Kidney capillary endothelial cell (primary cell): ENCODE measurements around the gene CCDC183.
"Not testable (repeated sequence)": the region's sequence is repeated elsewhere in the genome, so short reads cannot be mapped to it uniquely, and the experiment has no call there.

ENCODE experiments used
- DNase-seq: peaks from one replicate; pipeline ENCODE4 v3.0.0-alpha.2; 2018; ENCODE audit warnings: low spot score

Gene CCDC183

DNA sequence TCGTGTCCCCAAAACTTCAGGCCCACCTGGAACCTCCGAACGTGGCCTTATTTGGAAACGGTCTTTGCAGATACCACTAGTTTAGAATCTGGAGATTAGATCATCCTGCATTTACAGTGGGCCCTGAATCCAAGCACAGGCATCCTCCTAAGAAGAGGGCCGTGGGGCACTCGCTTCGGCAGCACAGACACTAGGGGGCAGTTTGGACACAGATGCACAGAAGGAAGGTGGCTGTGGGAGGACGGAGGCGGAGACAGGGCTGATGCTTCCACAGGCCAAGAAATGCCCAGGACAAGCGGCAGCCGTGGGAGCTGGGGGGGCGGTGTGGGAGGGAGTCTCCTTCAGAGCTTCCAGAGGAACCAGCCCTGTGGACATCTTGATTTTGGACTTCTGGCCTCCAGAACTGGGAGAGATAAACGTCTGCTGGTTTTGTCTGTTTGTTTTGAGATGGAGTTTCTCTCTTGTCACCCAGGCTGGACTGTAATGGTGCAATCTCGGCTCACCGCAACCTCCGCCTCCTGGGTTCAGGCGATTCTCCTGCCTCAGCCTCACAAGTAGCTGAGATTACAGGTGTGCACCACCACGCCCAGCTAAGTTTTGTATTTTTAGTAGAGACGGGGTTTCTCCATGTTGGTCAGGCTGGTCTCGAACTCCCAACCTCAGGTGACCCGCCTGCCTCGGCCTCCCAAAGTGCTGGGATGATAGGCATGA lies 35.1 kb upstream of the CCDC183 start:
- peak; percentile 40 for DNase-seq

DNA sequence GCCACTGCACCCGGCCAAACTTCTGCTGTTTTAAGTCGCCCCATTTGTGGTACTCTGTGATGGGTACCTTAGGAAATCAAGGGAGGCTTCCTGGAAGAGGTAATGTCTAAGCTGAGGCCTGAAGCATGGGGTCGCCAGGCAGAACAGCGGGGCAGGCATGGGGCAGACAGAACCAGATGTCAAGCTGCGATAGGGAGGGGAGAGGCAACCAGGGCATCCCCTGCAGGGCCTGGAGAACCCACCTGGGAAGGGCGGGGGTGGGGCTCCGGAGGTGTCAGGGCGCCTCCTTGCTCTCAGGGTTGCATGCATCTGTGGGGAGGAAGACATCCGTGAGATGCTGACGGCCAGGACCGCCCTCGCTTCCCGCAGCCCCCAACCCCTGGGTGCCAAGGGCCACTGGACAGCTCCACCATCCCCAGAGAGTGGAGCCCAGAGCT lies 34.6 kb upstream of the CCDC183 start:
- no peak for DNase-seq

DNA sequence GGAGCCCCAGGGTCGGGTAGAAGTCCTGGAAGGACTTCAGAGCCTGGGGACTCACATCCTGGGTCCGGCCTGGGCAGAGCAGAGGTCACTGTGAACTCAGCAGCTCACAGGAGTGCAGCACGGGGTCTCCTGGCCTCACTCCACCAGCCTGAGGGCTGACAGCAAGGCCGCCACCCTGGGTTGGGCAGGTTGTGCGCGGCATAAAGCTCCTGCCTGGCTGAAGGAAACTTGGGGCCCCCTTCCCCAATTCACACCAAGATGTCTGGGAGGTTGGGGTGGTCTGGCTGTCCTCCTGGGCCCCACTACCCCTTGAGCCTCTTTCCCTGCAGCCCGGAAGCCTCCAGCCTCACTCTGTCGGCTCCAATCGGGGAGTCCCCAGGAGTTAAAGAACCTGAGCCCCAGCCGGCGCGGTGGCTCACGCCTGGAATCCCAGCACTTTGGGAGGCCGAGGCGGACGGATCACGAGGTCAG lies 33.9 kb upstream of the CCDC183 start:
- no peak for DNase-seq

DNA sequence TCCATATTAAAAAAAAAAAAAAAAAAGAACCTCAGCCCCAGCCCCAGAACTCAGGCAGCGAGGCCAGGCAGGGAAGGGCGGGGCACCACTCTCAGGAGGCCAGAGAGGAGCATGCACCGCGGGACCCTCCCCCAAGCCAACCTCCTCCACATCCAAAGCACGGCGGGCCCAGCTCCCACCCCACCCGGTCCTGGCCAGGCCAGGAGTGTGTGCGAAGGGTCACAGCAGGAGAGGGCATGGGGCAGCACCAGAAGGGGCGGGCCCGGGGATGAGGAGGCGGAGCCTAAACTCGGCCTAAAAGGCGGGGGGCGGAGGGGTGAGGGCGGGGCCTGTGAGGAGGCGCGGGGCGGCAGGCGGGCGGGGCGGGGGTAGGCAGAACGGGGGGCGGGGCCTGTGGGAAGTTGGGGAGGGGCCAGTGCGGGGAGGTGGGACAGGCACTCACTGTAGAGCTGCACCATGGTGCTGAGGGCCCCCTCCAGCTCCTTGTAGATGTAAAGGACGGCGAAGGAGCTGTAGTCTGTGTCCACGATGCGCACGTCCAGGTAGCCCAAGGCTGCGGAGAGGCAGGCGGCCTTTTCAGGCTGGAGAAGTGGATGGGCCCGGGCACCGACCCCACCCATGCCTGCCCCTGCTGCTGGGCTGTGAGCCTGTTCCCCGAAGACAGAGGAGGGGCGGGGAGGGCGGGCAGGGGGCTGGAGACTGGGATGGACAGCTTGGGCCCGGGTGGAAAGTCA lies 33.1 kb upstream of the CCDC183 start:
- no peak for DNase-seq

DNA sequence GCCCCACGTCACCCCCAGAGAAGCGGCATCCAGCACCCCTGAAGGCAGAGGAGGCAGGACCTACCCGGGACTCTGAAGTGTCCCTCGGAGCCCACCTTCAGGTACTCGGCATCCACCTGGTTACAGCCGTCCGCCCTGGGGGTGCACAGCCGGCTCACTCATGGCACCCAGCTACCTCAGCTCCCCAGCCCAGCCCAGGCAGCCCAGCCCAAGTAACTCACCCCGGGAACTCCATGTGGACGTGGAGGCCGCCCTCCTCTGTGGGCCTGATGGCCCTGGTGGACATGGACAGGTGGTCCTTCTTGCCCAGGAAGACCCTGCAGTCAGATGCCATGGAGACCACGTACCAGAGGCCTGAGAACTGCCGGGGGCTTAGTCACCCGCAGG lies 32.5 kb upstream of the CCDC183 start:
- DNase-seq = no peak

DNA sequence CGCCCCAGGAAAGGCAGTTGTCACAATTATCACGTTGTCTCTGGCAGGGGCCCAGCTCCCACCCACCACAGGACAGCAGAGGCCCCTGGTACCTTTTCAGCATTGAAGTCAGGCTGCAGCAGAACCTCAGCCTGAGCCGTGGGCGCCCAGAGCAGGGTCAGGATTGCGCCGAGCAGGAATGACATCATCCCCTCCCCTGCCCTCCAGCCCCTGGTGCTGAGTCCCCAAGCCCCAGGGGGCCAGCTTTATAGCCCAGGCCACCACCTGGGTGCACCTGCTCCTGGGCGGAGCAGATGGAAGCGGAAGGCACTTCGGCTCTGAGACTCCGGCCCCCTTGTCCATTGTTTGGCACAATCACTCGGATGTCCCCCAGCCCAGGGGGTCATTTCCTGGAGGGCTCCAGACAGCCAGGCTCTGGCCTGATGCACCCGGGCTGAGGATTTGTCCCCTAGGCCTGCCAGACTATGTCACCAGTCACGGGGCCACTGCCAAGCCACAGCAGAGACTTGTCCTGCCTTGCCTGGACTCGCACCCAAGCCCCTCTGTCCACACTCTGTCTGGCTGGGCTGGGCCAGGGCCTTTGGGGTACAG lies 31.7 kb upstream of the CCDC183 start, which contains the start of gene LCN15:
LCN15 (minus strand) TSS at position 218 of the 591 bp plus-strand sequence; CDS start at position 188, 30 bp downstream.
- DNase-seq = no peak

DNA sequence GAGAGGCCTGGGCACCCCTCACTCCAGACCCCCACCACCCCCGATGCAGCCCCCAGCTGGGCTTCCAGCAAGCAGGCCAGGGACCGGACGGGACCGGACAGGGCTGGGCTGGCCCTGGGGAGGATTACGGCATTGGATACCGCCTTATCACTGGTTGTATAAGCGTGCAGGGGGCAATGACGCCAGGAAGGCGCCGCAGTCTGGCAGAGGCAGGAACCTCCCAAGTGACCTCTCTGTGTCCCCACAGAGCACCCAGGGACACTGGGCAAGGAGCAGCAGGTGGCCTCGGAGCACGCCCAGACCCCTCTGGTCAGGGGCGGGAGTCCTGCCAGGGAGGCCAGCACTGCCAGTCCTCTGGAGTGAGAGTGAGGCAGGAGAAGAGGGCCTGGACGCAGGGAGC lies 31.1 kb upstream of the CCDC183 start:
- no peak for DNase-seq

DNA sequence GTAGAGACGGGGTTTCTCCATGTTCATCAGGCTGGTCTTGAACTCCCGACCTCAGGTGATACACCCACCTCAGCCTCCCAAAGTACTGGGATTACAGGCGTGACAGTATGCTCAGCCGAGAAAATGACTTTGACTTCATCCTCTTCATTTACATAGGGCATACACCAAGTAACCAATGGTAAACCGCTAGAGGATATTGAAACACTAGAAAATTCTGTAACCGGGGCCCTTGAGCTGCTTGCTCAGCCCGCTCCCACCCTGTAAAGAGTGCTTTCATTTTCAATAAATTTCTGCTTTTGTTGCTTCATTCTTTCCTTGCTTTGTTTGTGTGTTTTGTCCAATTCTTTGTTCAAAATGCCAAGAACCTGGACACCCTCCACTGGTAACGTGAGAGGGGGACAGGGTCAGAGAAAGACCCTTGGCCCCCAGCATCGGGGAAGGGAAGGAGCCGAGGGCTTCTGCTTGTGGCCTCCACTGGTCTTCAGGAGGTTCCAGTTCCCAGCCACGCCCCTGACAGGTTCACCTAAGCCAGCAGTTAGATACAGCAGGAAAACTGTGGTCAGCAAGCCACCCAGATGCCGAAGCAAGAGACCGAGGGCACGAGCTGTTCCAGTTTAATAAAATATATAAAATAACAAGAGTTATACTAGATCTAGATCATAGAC lies 30.3 kb upstream of the CCDC183 start:
- DNase-seq = not testable (repeated sequence)

DNA sequence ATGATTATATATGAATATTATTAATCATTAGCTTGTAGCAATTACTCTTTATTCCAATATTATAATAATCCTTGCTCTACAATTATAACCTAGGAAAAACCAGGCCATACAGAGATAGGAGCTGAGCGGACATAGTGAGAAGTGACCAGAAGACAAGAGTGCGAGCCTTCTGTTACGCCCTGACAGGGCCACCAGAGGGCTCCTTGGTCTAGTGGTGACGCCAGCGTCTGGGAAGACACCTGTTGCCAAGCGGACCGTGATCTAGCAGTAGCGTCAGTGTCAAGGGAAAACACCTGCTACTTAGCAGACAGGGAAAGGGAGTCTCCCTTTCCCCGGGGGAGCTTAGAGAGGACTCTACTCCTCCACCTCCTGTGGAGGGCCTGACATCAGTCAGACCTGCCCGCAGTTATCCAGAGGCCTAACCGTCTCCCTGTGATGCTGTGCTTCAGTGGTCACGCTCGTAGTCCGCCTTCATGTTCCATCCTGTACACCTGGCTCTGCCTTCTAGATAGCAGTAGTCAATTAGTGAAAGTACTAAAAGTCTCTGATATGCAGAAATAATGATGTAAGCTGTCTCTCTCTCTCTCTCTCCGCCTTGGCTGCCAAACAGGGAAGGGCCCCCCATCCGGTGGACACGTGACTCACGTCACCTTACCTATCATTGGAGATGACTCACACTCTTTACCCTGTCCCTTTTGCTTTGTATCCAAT lies 29.6 kb upstream of the CCDC183 start:
- not testable (repeated sequence) for DNase-seq

DNA sequence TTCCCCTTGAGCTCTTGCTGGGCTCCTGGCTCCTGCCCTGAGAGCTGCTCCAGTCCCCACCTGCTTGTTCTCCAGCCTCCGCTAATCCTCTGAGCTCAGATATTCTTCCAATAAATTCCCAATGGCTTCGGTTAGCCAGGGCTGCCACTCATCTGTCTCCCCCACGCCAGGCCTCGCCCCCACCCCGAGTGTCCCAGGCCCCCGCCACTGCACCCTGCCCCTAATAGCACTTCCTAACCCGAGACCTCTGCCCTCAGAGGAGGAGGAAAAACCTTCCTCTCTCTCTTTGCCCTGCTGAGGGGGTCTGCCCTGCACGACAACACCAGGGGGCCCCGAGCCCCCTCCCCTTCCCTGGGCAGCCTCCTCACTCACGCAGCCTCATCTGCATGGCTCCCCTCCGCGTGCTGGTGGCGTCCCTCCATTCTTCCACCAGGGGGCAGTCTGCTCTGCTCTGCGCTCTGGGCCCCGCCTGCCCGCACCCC lies 26.4 kb upstream of the CCDC183 start:
- no peak for DNase-seq

DNA sequence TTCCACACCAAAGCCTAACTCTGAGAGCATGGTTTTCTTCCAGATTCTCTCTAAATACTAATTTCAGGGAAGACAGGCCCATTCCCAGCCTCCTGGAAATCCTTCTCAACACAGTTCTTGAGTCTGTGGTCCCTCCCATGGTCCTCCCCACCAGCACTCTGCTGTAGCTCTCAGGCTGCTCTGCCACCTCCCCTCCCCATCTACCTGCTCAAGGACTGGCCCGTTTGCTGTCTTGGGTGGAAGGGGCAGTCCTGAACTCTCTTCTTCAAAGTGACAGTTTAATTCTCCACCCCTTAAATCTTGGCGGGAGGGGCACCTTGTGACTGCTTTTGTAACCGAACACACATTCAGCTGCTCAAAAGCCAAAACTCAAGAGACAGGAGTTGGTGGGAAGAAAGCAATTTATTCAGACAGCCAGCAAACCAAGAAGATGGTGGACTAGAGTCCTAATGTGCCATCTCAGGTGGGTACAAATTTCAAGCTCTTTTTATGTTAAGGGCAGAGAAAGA lies 24.2 kb upstream of the CCDC183 start:
- no peak for DNase-seq

DNA sequence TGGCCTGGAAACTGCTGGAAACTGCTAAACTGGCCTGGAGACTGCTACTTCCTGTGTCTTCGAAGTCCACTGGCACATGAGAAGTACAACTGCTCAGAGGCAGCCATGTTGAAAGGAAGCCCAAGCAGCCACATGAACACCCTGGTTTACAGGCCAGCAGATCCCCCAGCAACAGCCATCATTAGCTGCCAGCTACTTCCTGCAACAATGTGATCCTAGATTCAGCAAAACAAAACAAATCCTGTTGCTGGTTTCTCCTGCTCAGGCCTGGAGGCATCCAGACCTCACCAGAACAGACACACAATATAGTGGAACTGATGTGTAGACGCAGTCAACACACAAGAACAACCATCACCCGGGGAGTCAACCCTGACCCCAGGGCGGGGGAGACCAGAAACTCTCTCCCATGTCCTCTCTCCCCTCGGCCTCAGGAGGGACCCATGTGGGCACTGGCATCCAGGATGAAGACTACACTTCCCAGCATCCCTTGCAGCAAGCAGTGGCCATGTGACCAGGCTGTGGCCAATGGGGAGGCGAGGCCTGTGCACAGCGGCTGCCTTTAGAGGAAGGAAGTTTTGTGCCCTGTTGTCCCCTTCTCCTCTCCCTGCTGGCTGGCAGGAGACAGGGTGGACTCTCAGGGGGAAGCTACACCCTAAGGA lies 22.6 kb upstream of the CCDC183 start:
- DNase-seq = no peak

DNA sequence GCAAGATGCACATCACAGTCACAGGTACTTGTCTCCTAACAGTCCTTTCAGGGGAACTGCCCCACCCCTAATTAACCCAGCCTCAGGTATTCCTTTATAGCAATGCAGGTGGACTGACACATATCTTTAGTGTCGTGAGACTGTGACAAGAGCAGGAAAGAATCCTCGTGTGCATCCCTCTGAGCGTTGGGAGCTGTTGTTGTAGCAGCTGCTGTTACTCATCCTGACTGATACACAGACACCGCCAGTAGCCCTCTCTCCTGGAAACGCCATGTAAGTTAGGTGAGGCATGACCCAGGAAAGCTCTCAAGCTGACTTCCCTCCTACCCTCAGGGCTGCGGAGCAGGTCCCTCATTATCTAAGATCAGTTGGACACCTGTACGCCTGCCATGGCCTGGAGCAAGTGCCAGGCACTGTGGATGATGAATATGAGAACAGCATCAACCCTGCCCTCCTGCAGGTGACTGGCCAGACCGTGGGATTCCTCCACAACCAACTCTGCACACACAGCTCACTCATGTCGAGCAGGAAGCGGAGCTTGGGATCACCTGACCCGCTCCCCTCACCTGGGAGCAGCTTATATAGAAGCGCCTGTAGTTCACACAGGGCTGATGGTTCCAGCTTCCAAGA lies 21.6 kb upstream of the CCDC183 start:
- DNase-seq = no peak

DNA sequence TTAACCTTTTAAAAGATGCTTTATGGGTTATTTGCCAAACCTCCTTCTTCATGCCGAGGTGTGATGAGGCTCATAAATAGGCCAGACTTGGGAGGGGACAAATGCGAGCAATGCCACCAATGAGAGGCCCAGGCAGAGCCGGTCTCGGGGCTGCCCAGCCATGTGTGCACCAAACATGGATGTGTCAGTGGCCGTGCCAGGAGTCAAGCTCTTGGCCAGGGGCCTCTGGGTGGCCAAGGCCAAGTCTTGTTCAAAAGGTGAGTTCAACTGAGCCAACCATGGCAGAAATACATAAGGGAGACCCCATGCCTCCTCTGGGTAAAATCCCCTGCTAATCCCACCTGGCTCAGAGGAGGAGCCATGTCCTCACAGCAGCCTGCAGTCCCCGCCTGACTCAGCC lies 20.9 kb upstream of the CCDC183 start:
- DNase-seq = no peak

DNA sequence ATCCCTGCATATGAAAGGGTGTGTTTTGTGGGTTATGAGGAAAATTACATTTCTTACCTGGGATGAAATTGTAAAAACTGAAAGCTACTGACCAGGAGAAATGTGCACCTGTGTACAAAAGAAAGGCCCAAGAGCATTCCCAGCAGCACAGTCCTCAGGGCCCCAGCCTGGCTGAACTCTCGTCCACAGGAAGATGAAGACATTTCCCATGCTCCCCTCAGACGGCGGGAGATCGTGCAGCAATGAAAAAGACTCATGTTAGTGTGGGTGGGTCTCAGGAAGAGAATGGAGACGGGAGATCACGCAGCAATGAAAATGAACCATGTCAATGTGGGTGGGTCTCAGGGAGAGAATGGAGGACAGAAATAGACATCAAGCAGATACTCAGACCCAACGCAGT lies 19.2 kb upstream of the CCDC183 start:
- no peak for DNase-seq

DNA sequence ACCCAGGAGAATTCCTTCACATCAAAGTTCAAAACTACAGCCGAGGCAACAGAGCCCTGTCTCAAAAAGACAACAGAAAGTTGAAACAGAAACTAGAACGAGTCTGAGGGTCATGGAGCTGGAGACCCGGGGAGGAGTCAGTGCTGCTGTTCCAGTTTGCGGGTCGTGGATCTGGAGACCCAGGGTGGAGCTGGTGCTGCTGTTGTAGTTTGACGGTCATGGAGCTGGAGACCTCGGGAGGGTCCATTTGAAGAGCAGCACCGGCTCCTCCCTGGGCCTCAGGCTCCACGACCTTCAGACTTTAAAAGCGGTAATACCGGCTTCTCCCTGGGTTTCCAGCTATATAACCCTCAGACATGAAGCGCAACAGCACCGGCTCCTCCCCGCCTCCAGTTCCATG lies 18.8 kb upstream of the CCDC183 start:
- DNase-seq = no peak

DNA sequence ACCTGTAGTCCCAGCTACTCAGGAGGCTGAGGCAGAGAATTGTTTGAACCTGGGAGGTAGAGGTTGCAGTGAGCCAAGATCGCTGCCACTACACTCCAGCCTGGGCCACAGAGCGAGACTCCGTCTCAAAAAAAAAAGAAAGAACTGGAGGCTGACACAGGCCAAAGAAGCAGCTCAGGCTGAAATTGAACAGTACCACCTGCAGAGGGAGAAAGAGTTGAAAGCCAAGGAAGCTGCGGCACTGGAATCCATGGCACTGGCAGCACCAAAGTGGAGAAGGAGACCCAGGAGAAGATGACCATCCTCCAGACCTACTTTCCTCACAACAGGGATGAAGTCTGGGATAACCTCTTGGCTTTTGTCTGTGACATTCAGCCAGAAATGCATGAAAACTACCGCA lies 16.3 kb upstream of the CCDC183 start:
- no peak for DNase-seq

DNA sequence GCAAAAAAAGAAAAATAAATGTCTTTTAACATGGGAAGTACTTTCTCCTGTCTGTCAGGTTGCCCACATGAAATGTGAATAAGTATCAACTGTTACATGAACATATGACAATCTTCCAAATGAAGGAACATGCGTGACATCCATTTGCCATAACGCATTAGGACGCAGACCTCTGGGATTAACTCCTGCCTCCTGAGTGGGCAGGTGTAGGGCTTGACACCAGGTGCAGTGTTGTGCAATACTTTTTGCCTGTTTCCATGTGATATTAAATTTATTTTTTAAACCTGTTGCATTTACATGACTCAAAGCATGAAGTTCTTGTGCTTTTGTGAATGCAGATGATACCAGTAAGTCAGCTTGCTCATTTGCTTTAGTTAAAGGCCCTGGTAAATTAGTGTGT lies 13.7 kb upstream of the CCDC183 start:
- DNase-seq = no peak

DNA sequence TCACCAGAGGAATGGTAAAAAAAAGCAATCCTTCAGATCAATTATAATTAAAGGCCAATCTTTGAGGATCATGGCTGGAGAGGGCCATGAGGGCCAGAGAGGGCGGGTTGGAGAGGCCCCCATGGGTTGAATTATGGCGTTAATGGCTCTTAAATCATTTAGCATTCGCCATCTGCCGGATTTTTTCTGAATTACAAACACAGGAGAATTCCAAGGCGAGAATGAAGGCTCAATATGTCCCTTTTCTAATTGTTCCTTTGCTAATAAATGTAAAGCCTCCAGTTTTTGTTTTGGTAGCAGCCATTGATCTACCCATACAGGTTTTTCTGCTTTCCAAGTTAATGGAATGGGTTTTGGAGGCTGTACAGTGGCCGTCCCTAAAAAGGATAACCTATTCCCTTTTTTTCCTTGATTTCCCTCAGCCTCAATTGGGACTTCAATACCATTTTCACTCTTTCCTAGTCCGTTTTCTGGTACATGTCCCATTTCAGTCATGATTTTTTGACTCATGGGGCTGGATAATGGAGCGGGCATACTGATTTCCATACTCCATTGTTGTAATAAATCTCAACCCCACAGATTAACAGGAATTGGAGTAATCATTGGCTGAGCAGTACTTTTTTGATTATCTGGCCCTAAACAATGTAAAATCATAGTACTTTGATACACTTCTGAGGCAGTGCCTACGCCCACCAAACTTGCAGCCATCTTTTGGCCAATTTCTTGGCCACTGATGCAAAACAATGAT lies 11.7 kb upstream of the CCDC183 start:
- no peak for DNase-seq

DNA sequence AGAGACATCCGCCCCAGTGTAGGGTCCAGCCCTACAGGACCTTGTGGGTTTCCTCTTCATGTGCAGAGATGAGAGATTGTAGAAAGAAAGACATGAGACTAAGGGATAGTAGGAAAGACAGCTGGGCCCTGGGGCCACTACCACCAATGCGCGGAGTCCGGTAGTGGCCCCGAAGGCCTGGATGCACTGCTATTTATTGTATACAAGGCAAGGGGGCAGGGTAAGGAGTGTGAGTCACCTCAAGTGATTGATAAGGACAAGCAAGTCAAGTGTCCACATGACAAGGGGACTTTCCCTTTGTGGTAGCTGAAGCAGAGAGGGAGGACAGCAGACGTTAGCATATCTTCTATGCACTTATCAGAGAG lies 11.2 kb upstream of the CCDC183 start:
- no peak for DNase-seq
